ENCODE results near the gene CTBP2. TPM values are rescaled to one million over a fixed set of nuclear protein-coding genes. Genes with fewer than 3 reads are reported as not detected.

Gene CTBP2
- total and polyA plus RNA-seq, 2 of the 13 experiments (the other 11 are each of a cell fraction or from before 2014, with no cell fraction given), result 0.08 TPM; not detected in 1

DNA sequence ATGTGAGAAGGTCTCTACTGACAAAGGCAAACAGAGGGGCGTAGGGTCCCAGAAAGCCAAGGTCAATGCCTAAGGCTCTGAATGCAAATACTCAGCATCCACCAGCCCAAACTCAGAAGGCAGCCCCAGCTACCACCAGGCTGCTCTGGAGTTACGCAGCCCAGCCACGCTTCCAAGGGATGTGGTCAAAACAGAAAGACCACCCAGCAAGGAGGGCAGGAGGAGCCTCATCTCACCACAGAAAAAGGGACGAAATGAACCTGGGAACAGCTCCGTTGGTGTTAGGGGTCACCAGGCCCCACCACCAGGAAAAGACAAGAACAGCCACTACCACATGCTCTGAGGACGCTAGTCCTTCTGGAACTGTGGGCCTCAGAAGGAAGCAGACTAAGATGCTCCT, 65.1 kb downstream of the CTBP2 start (continued):
- TF ChIP-seq, protein P1, sequence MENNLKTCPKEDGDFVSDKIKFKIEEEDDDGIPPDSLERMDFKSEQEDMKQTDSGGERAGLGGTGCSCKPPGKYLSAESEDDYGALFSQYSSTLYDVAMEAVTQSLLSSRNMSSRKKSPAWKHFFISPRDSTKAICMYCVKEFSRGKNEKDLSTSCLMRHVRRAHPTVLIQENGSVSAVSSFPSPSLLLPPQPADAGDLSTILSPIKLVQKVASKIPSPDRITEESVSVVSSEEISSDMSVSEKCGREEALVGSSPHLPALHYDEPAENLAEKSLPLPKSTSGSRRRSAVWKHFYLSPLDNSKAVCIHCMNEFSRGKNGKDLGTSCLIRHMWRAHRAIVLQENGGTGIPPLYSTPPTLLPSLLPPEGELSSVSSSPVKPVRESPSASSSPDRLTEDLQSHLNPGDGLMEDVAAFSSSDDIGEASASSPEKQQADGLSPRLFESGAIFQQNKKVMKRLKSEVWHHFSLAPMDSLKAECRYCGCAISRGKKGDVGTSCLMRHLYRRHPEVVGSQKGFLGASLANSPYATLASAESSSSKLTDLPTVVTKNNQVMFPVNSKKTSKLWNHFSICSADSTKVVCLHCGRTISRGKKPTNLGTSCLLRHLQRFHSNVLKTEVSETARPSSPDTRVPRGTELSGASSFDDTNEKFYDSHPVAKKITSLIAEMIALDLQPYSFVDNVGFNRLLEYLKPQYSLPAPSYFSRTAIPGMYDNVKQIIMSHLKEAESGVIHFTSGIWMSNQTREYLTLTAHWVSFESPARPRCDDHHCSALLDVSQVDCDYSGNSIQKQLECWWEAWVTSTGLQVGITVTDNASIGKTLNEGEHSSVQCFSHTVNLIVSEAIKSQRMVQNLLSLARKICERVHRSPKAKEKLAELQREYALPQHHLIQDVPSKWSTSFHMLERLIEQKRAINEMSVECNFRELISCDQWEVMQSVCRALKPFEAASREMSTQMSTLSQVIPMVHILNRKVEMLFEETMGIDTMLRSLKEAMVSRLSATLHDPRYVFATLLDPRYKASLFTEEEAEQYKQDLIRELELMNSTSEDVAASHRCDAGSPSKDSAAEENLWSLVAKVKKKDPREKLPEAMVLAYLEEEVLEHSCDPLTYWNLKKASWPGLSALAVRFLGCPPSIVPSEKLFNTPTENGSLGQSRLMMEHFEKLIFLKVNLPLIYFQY (CRISPR knock-in tag; IDR thresholded peaks at IDR 0.05; ENCODE audit: borderline replicate concordance), result no peak
- TF ChIP-seq, protein P2, sequence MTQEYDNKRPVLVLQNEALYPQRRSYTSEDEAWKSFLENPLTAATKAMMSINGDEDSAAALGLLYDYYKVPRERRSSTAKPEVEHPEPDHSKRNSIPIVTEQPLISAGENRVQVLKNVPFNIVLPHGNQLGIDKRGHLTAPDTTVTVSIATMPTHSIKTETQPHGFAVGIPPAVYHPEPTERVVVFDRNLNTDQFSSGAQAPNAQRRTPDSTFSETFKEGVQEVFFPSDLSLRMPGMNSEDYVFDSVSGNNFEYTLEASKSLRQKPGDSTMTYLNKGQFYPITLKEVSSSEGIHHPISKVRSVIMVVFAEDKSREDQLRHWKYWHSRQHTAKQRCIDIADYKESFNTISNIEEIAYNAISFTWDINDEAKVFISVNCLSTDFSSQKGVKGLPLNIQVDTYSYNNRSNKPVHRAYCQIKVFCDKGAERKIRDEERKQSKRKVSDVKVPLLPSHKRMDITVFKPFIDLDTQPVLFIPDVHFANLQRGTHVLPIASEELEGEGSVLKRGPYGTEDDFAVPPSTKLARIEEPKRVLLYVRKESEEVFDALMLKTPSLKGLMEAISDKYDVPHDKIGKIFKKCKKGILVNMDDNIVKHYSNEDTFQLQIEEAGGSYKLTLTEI (CRISPR knock-in tag; conservative IDR thresholded peaks at IDR 0.05), result no peak
- TF ChIP-seq FOXP1 (IDR thresholded peaks at IDR 0.05), result no peak
- TF ChIP-seq FOXP1 (CRISPR knock-in tag; IDR thresholded peaks at IDR 0.05), result no peak
- TF ChIP-seq ESRRA (CRISPR knock-in tag; IDR thresholded peaks at IDR 0.05; ENCODE audit: low read depth), result no peak
- no peak for TF ChIP-seq PTBP1 (IDR thresholded peaks at IDR 0.05; ENCODE audit: low read depth, low read length, poor library complexity, severe bottlenecking)
- no peak for TF ChIP-seq ELF3 (CRISPR knock-in tag; IDR thresholded peaks at IDR 0.05)
- TF ChIP-seq TP53 (CRISPR knock-in tag; conservative IDR thresholded peaks at IDR 0.05), result no peak
- TF ChIP-seq RBAK (CRISPR knock-in tag; IDR thresholded peaks at IDR 0.05), result no peak

DNA sequence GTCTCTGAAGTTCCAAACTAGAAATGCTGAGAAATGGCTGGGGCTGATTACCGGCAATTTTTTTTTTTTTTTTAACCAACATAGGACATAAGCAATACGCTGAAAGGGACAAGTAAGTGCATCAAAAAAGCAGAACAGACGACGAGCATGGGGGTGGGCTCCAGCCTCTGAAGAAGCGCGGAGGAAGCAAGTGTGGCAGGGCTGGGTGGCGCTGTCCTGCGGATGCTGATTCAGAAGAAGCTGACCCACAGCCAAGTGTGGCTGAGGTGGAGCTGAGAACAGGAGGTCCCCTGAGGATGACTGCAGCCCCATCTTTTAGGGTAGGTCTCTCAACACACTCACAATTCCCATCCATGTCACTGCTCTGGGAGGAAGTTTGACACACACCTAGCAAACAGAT, 65.6 kb downstream of the CTBP2 start:
- intact Hi-C loops (cut with micrococcal nuclease; ENCODE audit: unreplicated experiment), result no loop called here
- TF ChIP-seq ZNF558 (CRISPR knock-in tag; IDR thresholded peaks at IDR 0.05; ENCODE audit: borderline replicate concordance) (no peak), THAP11 (CRISPR knock-in tag; IDR thresholded peaks at IDR 0.05) (no peak), ZNF230 (CRISPR knock-in tag; IDR thresholded peaks at IDR 0.05) (no peak), ZNF530 (CRISPR knock-in tag; IDR thresholded peaks at IDR 0.05; ENCODE audit: low read depth) (no peak), ZMYM2 (CRISPR knock-in tag; IDR thresholded peaks at IDR 0.05) (no peak), ATF7-NPFF (CRISPR knock-in tag; IDR thresholded peaks at IDR 0.05; ENCODE audit: low read depth) (no peak), ZNF232 (CRISPR knock-in tag; IDR thresholded peaks at IDR 0.05; ENCODE audit: borderline replicate concordance) (no peak), PHF20 (CRISPR knock-in tag; IDR thresholded peaks at IDR 0.05) (no peak)
- TF ChIP-seq, protein P3, sequence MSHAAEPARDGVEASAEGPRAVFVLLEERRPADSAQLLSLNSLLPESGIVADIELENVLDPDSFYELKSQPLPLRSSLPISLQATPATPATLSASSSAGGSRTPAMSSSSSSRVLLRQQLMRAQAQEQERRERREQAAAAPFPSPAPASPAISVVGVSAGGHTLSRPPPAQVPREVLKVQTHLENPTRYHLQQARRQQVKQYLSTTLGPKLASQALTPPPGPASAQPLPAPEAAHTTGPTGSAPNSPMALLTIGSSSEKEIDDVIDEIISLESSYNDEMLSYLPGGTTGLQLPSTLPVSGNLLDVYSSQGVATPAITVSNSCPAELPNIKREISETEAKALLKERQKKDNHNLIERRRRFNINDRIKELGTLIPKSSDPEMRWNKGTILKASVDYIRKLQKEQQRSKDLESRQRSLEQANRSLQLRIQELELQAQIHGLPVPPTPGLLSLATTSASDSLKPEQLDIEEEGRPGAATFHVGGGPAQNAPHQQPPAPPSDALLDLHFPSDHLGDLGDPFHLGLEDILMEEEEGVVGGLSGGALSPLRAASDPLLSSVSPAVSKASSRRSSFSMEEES (CRISPR knock-in tag; IDR thresholded peaks at IDR 0.05), result no peak
- TF ChIP-seq, protein P4, sequence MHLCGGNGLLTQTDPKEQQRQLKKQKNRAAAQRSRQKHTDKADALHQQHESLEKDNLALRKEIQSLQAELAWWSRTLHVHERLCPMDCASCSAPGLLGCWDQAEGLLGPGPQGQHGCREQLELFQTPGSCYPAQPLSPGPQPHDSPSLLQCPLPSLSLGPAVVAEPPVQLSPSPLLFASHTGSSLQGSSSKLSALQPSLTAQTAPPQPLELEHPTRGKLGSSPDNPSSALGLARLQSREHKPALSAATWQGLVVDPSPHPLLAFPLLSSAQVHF (CRISPR knock-in tag; IDR thresholded peaks at IDR 0.05), result no peak

More for the DNA sequence above, 65.6 kb downstream of the CTBP2 start:
- Histone ChIP-seq H3K4me3 (replicated peaks in 1 of 3; ENCODE audit: insufficient read depth in 1 of 3, low read depth in 2 of 3, low read length in 3 of 3) (no peak overlapping the region), H3K9me3 (ENCODE audit: low read length) (no peaks in the 10 kb centered on the region), H3K4me2 (ENCODE audit: low read depth, low read length) (no peak overlapping the region), H3K27ac (ENCODE audit: extremely low read length, insufficient read depth, low read length) (no peak overlapping the region), H3K4me1 (ENCODE audit: insufficient read depth, low read length) (no peaks in the 10 kb centered on the region), H3K36me3 (replicated peaks in 1 of 2; ENCODE audit: control insufficient read depth in 1 of 2, insufficient read depth in 2 of 2, low read length in 2 of 2) (no peaks in the 10 kb centered on the region), H3K79me2 (ENCODE audit: insufficient read depth, low read length) (no peaks in the 10 kb centered on the region), H2AFZ (ENCODE audit: low read length) (no peak overlapping the region), H3K9ac (ENCODE audit: insufficient read depth, low read depth, low read length) (no peak overlapping the region), H3K27me3 (ENCODE audit: control insufficient read depth in 1 of 2, insufficient read depth in 2 of 2, low read length in 2 of 2) (peaks cover 2 to 30% of the 10 kb centered on the region in 2 experiments; a peak in 4 of 5 replicates), H4K20me1 (ENCODE audit: insufficient read depth, low read length) (no peaks in the 10 kb centered on the region)
- no TSS peak for BruUV-seq (replicated peaks)
- in situ Hi-C loops (cut with HindIII; ENCODE audit: extremely low pct_ligation_motif_present, low pct_unique_long_range_greater_than_20kb), result no loop called here
- no peak for FAIRE-seq
- DNase-seq (ENCODE audit: low spot score), result no peak
- 54% methylated on average over 8 of the region's 8 CpGs for WGBS (ENCODE audit: low lambda C conversion rate)
- no peak for ATAC-seq
- CTCF ChIA-PET (ENCODE audit: low intra/inter-chr PET ratio, low total read pairs), result no interaction called here
- POLR2A ChIA-PET, result no interaction called here

All from HepG2 (cell line).